ENCODE measurements around the gene DEF6. TPM values are rescaled to one million over a fixed set of nuclear protein-coding genes. Genes with fewer than 3 reads are reported as not detected.

Gene DEF6
- total RNA-seq, 1 donor from 2014 or later: 6.2 TPM

- peaks cover 2% of the 10 kb centered on the region for H3K9me3 Mint-ChIP-seq
- H3K36me3 Mint-ChIP-seq: peaks cover 32% of the 10 kb centered on the region
- H3K4me1 Mint-ChIP-seq (ENCODE audit: unreplicated experiment): peaks cover 38% of the 10 kb centered on the region
- TF ChIP-seq CTCF (conservative IDR thresholded peaks at IDR 0.05): no peak
- no peak overlapping the region for H3K27ac Mint-ChIP-seq
- DNase-seq (ENCODE audit: extremely low spot score, unreplicated experiment): no peak
- no peak overlapping the region for H3K4me3 Mint-ChIP-seq
- H3K27me3 Mint-ChIP-seq: no peaks in the 10 kb centered on the region
Measured at GRCh38 chr6:35357677-35358076, 60.1 kb downstream of the DEF6 start.

DNA sequence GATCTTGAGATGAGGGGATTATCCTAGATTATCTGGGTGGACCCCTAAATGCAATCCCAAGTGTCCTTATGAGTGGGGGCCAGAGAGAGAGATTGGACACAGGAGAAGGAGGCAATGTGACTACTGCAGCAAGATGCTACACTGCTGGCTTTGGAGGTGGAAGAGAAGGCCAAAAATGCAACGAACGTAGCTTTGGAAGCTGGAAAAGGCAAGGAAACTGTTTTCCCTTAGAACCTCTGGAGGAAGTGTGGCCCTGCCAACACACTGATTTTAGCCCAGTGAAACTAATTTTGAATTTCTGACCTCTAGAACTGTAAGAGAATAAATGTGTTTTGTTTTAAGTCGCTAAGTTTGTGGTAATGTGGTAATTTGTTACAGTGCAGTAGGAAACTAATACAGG lies 60.5 kb downstream of the DEF6 start:
- Mint-ChIP-seq H3K4me1 (ENCODE audit: unreplicated experiment) (peaks cover 42% of the 10 kb centered on the region), H3K36me3 (peaks cover 28% of the 10 kb centered on the region), H3K27me3 (no peaks in the 10 kb centered on the region), H3K27ac (no peak overlapping the region), H3K4me3 (no peak overlapping the region), H3K9me3 (no peaks in the 10 kb centered on the region)
- no peak for DNase-seq (ENCODE audit: extremely low spot score, unreplicated experiment)
- no peak for TF ChIP-seq CTCF (conservative IDR thresholded peaks at IDR 0.05)

- H3K27me3 Mint-ChIP-seq: no peaks in the 10 kb centered on the region
- no peak for TF ChIP-seq CTCF (conservative IDR thresholded peaks at IDR 0.05)
- H3K4me3 Mint-ChIP-seq: no peak overlapping the region
- peaks cover 21% of the 10 kb centered on the region for H3K36me3 Mint-ChIP-seq
- no peak for DNase-seq (ENCODE audit: extremely low spot score, unreplicated experiment)
- H3K4me1 Mint-ChIP-seq (ENCODE audit: unreplicated experiment): peaks cover 51% of the 10 kb centered on the region
- H3K27ac Mint-ChIP-seq: peak overlapping the region; percentile 76
- H3K9me3 Mint-ChIP-seq: no peaks in the 10 kb centered on the region
Measured at GRCh38 chr6:35359346-35359743, 61.7 kb downstream of the DEF6 start.

DNA sequence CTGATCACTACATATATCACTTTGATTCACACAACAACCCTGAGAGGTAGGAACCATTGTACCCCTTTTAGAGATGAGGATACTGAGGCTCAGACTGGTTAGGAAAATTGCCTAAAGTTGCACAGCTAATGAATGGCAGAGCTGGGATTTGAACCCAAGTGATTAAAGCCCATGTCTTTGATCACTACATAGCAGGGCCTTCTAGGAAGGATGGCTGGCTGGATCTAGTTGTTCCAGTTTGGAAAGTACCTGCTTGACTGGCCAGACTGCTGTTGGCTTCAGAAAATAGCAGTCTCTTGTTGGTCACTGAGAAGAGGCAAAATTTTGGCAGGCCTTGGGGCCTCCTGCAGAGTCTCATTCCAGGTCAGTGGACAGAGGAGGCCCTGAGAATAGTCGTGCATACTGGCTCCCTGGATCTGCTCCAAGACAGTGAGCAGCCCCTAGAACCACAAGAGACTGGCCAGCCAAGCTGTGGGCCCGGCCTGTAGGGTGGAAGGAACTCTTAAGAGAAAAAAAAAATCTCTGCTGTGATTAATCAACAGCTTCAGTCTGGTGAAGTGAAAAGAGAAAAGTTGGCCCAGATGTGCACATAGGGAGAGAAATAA lies 62.2 kb downstream of the DEF6 start:
- no peak for TF ChIP-seq CTCF (conservative IDR thresholded peaks at IDR 0.05)
- Mint-ChIP-seq H3K4me3 (peak overlapping the region; percentile 40), H3K9me3 (no peaks in the 10 kb centered on the region), H3K4me1 (ENCODE audit: unreplicated experiment) (peaks cover 51% of the 10 kb centered on the region), H3K27ac (peak overlapping the region; percentile 76), H3K27me3 (no peaks in the 10 kb centered on the region), H3K36me3 (peaks cover 16% of the 10 kb centered on the region)
- DNase-seq (ENCODE audit: extremely low spot score, unreplicated experiment): no peak

DNA sequence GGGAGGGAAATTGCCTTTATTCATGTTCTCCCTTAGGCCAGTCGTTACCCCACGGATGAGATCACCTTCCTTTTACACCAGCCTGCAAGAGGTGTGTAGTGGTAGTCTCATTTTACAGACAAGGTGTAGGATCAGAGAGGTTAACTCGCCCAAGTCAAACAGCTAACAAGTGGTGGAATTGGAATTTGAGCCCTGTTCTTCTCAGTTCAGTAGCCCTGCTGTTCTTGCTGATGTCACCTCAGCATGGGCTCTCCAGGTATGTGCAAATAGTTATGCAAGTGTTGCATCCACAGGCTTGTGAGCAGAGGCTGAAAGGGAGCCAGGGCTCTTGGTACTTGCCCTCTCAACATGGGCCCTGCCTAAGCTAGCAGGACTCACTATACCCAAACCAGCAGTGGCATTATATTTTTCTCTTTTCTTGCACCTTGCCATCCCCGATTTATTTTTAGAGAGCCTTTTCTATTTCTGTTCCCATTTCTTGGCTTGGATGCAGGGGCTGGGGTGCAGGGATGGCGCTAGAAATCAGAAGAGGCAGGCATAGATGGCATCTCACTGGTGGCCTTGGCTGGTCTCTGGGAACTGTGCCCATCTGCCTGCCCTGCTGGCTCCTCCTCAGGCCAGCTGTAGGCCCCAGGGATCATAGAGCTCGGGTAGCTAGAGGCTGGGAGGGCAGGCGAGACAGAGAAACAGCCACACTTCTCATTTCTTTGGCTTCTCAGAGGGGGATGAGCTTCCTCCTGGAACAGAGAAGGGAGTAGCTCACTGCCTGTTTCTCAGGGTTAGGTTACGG lies 62.9 kb downstream of the DEF6 start:
- no peaks in the 10 kb centered on the region for H3K9me3 Mint-ChIP-seq
- H3K4me1 Mint-ChIP-seq (ENCODE audit: unreplicated experiment): peaks cover 51% of the 10 kb centered on the region
- no peak for DNase-seq (ENCODE audit: extremely low spot score, unreplicated experiment)
- H3K36me3 Mint-ChIP-seq: peaks cover 16% of the 10 kb centered on the region
- H3K27ac Mint-ChIP-seq: peak overlapping the region; percentile 76
- H3K4me3 Mint-ChIP-seq: peak overlapping the region; percentile 40
- H3K27me3 Mint-ChIP-seq: no peaks in the 10 kb centered on the region
- no peak for TF ChIP-seq CTCF (conservative IDR thresholded peaks at IDR 0.05)

Measured in type B pancreatic cell (in vitro differentiated cells).